NK-92 (cell line): ENCODE measurements around the gene TPD52L2.

ENCODE experiments used
- DNase-seq: peaks from one replicate; lab custom pipeline; 2025; ENCODE audit not compliant: unreplicated experiment; lab: John Stamatoyannopoulos, UW

TPD52L2 gene

GRCh38 chr20:63930971-63931553, 66.0 kb downstream of the TPD52L2 start:
- no peak for DNase-seq

- no peak for DNase-seq
Observed at GRCh38 chr20:63931735-63932134, 66.7 kb downstream of the TPD52L2 start.

- no peak for DNase-seq
Observed at GRCh38 chr20:63932606-63933160, 67.6 kb downstream of the TPD52L2 start.

GRCh38 chr20:63933646-63934045, 68.6 kb downstream of the TPD52L2 start:
- DNase-seq = no peak

- no peak for DNase-seq
Observed at GRCh38 chr20:63934271-63935068, 69.4 kb downstream of the TPD52L2 start.

- DNase-seq = no peak
Observed at GRCh38 chr20:63935447-63935846, 70.4 kb downstream of the TPD52L2 start.

GRCh38 chr20:63937596-63937995, 72.5 kb downstream of the TPD52L2 start:
- DNase-seq = no peak

- DNase-seq = no peak
Observed at GRCh38 chr20:63939061-63939935, 74.2 kb downstream of the TPD52L2 start.

GRCh38 chr20:63940071-63940471, 75.0 kb downstream of the TPD52L2 start:
- DNase-seq = no peak

GRCh38 chr20:63940472-63941266, 75.6 kb downstream of the TPD52L2 start:
- no peak for DNase-seq
